GM23248 (cell line): ENCODE measurements around the gene NFATC3. TPM values are rescaled to one million over a fixed set of nuclear protein-coding genes. Genes with fewer than 3 reads are reported as not detected.

ENCODE experiments used
- DNase-seq: peaks from one replicate; pipeline ENCODE4 v3.0.0-alpha.2; 2015
- H2AFZ ChIP-seq: fragments of 200-600 bp; sonication (generic); 2 replicates; pipeline ENCODE4 v1.6.1; 2016; ENCODE audit warnings: antibody characterized with exemption
- H3F3A ChIP-seq: fragments of 200-600 bp; sonication (generic); 2 replicates; pipeline ENCODE4 v1.6.1; 2016; ENCODE audit warnings: mild to moderate bottlenecking, antibody characterized with exemption, mixed run types; ENCODE audit not compliant: insufficient read depth
- H3K27ac ChIP-seq: fragments of 200-600 bp; sonication (generic); 2 replicates; pipeline ENCODE4 v1.5.1; 2016; ENCODE audit warnings: mild to moderate bottlenecking
- H3K27me3 ChIP-seq: fragments of 200-600 bp; sonication (generic); replicated peaks from 2 replicates; pipeline ENCODE4 v1.6.1; 2016; ENCODE audit warnings: mild to moderate bottlenecking; ENCODE audit not compliant: insufficient read depth
- H3K36me3 ChIP-seq: fragments of 200-600 bp; sonication (generic); 2 replicates; pipeline ENCODE4 v1.6.1; 2016; ENCODE audit warnings: low read depth, mild to moderate bottlenecking
- H3K4me1 ChIP-seq: fragments of 200-600 bp; sonication (generic); 2 replicates; pipeline ENCODE4 v1.6.1; 2016; ENCODE audit warnings: mild to moderate bottlenecking; ENCODE audit not compliant: insufficient read depth
- H3K4me2 ChIP-seq: fragments of 200-600 bp; sonication (generic); one replicate; pipeline ENCODE4 v1.6.1; 2016; ENCODE audit warnings: mild to moderate bottlenecking; ENCODE audit not compliant: unreplicated experiment
- H3K4me3 ChIP-seq: fragments of 200-600 bp; sonication (generic); 2 replicates; pipeline ENCODE4 v1.5.1; 2016; ENCODE audit warnings: mild to moderate bottlenecking
- H3K79me2 ChIP-seq: fragments of 200-600 bp; sonication (generic); 2 replicates; pipeline ENCODE4 v1.6.1; 2016; ENCODE audit warnings: mild to moderate bottlenecking; ENCODE audit not compliant: insufficient read depth
- H3K9ac ChIP-seq: fragments of 200-600 bp; sonication (generic); 2 replicates; pipeline ENCODE4 v1.6.1; 2016; ENCODE audit warnings: mild to moderate bottlenecking
- H3K9me2 ChIP-seq: fragments of 200-600 bp; sonication (generic); 2 replicates; pipeline ENCODE4 v1.6.1; 2016; ENCODE audit warnings: mixed run types, mild to moderate bottlenecking, moderate library complexity; ENCODE audit not compliant: insufficient read depth
- H3K9me3 ChIP-seq: fragments of 200-600 bp; sonication (generic); one replicate; pipeline ENCODE4 v1.6.1; 2017; ENCODE audit warnings: low read depth
- H4K20me1 ChIP-seq: fragments of 200-600 bp; sonication (generic); 2 replicates; pipeline ENCODE4 v1.6.0; 2016; ENCODE audit not compliant: insufficient read depth
- EZH2 ChIP-seq: fragments of 200-600 bp; sonication (generic); IDR thresholded peaks from 2 replicates; pipeline ENCODE4 v1.6.1; 2018; ENCODE audit warnings: antibody characterized with exemption, mild to moderate bottlenecking; ENCODE audit not compliant: insufficient read depth, poor library complexity, severe bottlenecking
- EZH2phosphoT487 ChIP-seq: fragments of 200-600 bp; sonication (generic); IDR thresholded peaks from 2 replicates; pipeline ENCODE4 v1.6.1; 2018; ENCODE audit warnings: antibody characterized with exemption, moderate library complexity, mild to moderate bottlenecking, low read depth; ENCODE audit not compliant: insufficient read depth
- WGBS, 2 experiments: methylation state at CpG; one replicate each; pipeline ENCODE4 v1.1.6; 2015 to 2017; ENCODE audit warnings: low lambda C conversion rate in 2 of 2, low coverage in 1 of 2; ENCODE audit errors: missing lambda C conversion rate in 2 of 2; 5-methylcytosine and 5-hydroxymethylcytosine counted together
- in situ Hi-C: fragments of 300-500 bp; cut with MboI; formaldehyde crosslinking; loops from 2 replicates; pipeline ENCODE4 v1.15.0; 2020
- polyA plus RNA-seq: library from polyadenylated mRNA; unstranded; fragments of >200 nt; fragmentation: Nextera tagmentation; extraction: Ambion mirVana; gene quantifications from 2 replicates; pipeline ENCODE4 v1.2.1, GENCODE V29; 2016
- total RNA-seq: library from RNA; depleted of rRNA; stranded (reverse); fragments of >200 nt; shearing (Covaris generic); gene quantifications from 2 replicates; pipeline ENCODE4 v1.2.3, GENCODE V29; 2014

NFATC3 gene
- total and polyA plus RNA-seq, 2 experiments from 2014 or later = 10.2 to 14.2 TPM

GRCh38 chr16:68227850-68228553 is 142.8 kb downstream of the NFATC3 start:
- H3K27me3 ChIP-seq = no peaks in the 10 kb centered on the region
- H3K4me1 ChIP-seq = no peaks in the 10 kb centered on the region; the same call in 1 of the 2 replicates
- no peaks in the 10 kb centered on the region for H3K36me3 ChIP-seq
- H3F3A ChIP-seq = 0 out of 2 replicates have a peak, but pooled peaks cover 3% of the 10 kb centered on the region
- no peak overlapping the region for H3K4me2 ChIP-seq
- no peak overlapping the region for H3K9ac ChIP-seq
- H3K9me3 ChIP-seq = no peaks in the 10 kb centered on the region
- H2AFZ ChIP-seq = no peak overlapping the region
- TF ChIP-seq EZH2phosphoT487 = no peak
- no peak for TF ChIP-seq EZH2
- DNase-seq = no peak
- H3K79me2 ChIP-seq = no peaks in the 10 kb centered on the region
- H3K9me2 ChIP-seq = no peaks in the 10 kb centered on the region
- no peak overlapping the region for H3K4me3 ChIP-seq
- H3K27ac ChIP-seq = no peak overlapping the region
- 88 to 93% methylated on average over 2 of the region's 2 CpGs for WGBS, 2 experiments
- in situ Hi-C loops = no loop called here
- no peaks in the 10 kb centered on the region for H4K20me1 ChIP-seq

- Histone ChIP-seq H3K79me2 (no peaks in the 10 kb centered on the region), H3K4me2 (no peak overlapping the region), H2AFZ (no peak overlapping the region), H3K4me1 (no peaks in the 10 kb centered on the region; the same call in 1 of the 2 replicates), H3K9me3 (no peaks in the 10 kb centered on the region), H3F3A (0 out of 2 replicates have a peak, but pooled peaks cover 3% of the 10 kb centered on the region), H3K9ac (no peak overlapping the region), H4K20me1 (no peaks in the 10 kb centered on the region), H3K36me3 (no peaks in the 10 kb centered on the region), H3K9me2 (no peaks in the 10 kb centered on the region), H3K27ac (no peak overlapping the region), H3K27me3 (no peaks in the 10 kb centered on the region), H3K4me3 (no peak overlapping the region)
- WGBS, 2 experiments = 71% methylated on average over 3 of the region's 3 CpGs
- TF ChIP-seq EZH2 (no peak), EZH2phosphoT487 (no peak)
- in situ Hi-C loops = no loop called here
- DNase-seq = no peak
Measured at GRCh38 chr16:68228652-68229051, 143.5 kb downstream of the NFATC3 start.

- 0 out of 2 replicates have a peak, but pooled peaks cover 3% of the 10 kb centered on the region for H3F3A ChIP-seq
- no peak overlapping the region for H3K4me2 ChIP-seq
- H3K4me1 ChIP-seq = no peaks in the 10 kb centered on the region; the same call in 1 of the 2 replicates
- no peak overlapping the region for H3K27ac ChIP-seq
- no peak overlapping the region for H3K9ac ChIP-seq
- no peaks in the 10 kb centered on the region for H3K27me3 ChIP-seq
- peak; percentile 86 for DNase-seq
- H4K20me1 ChIP-seq = no peaks in the 10 kb centered on the region
- no peaks in the 10 kb centered on the region for H3K9me2 ChIP-seq
- TF ChIP-seq EZH2phosphoT487 = no peak
- TF ChIP-seq EZH2 = no peak
- H3K36me3 ChIP-seq = no peaks in the 10 kb centered on the region
- H3K4me3 ChIP-seq = no peak overlapping the region
- no peaks in the 10 kb centered on the region for H3K79me2 ChIP-seq
- H2AFZ ChIP-seq = no peak overlapping the region
- WGBS, 2 experiments = 48 to 52% methylated on average over 4 of the region's 4 CpGs
- H3K9me3 ChIP-seq = no peaks in the 10 kb centered on the region
- in situ Hi-C loops = no loop called here
Measured at GRCh38 chr16:68229431-68230175, 144.4 kb downstream of the NFATC3 start.

GRCh38 chr16:68230176-68230571 is 145.0 kb downstream of the NFATC3 start:
- in situ Hi-C loops = no loop called here
- no peak for DNase-seq
- WGBS, 2 experiments = 81 to 83% methylated on average over 9 of the region's 9 CpGs

More at GRCh38 chr16:68230176-68230571, 145.0 kb downstream of the NFATC3 start:
- TF ChIP-seq EZH2 (no peak), EZH2phosphoT487 (no peak)
- Histone ChIP-seq H3K4me1 (no peaks in the 10 kb centered on the region; the same call in 1 of the 2 replicates), H3K79me2 (no peaks in the 10 kb centered on the region), H3K4me2 (no peak overlapping the region), H3K27ac (no peak overlapping the region), H3F3A (0 out of 2 replicates have a peak, but pooled peaks cover 3% of the 10 kb centered on the region), H3K9ac (no peak overlapping the region), H3K9me2 (no peaks in the 10 kb centered on the region), H4K20me1 (no peaks in the 10 kb centered on the region), H2AFZ (no peak overlapping the region), H3K27me3 (no peaks in the 10 kb centered on the region), H3K4me3 (no peak overlapping the region), H3K9me3 (no peaks in the 10 kb centered on the region), H3K36me3 (no peaks in the 10 kb centered on the region)
